CD4-positive, alpha-beta T cell treated with Interleukin-17A for 4 hours (primary cell): ENCODE measurements around the gene ZNF534.
"Not testable (repeated sequence)": the region's sequence is repeated elsewhere in the genome, so short reads cannot be mapped to it uniquely, and the experiment has no call there.

ENCODE experiments used
- DNase-seq: peaks from one replicate; pipeline ENCODE4 v3.0.0-alpha.2; 2020; ENCODE audit warnings: mixed read lengths

ZNF534 gene

GRCh38 chr19:52428937-52429336 is at the start of gene ZNF534:
Gene ZNF534, plus strand, starts transcription at chr19:52429148. Its CDS starts 2,327 bp downstream, at chr19:52431475.
- DNase-seq: no peak

GRCh38 chr19:52391135-52391534 is 37.8 kb upstream of the ZNF534 start:
- no peak for DNase-seq

GRCh38 chr19:52397310-52398080 is 31.5 kb upstream of the ZNF534 start, which contains the start of gene ZNF528:
Gene ZNF528, plus strand, starts transcription at chr19:52397849. Its CDS starts 4,165 bp downstream, at chr19:52402014.
- peak; percentile 95 for DNase-seq

GRCh38 chr19:52398081-52398441 is 30.9 kb upstream of the ZNF534 start:
- no peak for DNase-seq

- no peak for DNase-seq
These were observed 18.7 kb upstream of the ZNF534 start for GRCh38 chr19:52410276-52410675.

GRCh38 chr19:52415711-52416110 is 13.2 kb upstream of the ZNF534 start:
- no peak for DNase-seq

- DNase-seq: no peak
These were observed 13.2 kb downstream of the ZNF534 start for GRCh38 chr19:52442179-52442578.

GRCh38 chr19:52444506-52444905 is 15.6 kb downstream of the ZNF534 start:
- DNase-seq: no peak

- DNase-seq: no peak
These were observed 22.3 kb downstream of the ZNF534 start for GRCh38 chr19:52451241-52451640.

- DNase-seq: peak; percentile 71
These were observed 24.6 kb downstream of the ZNF534 start, which contains the start of gene ZNF578 for GRCh38 chr19:52453324-52454094. Gene ZNF578, plus strand, starts transcription at chr19:52453553. Its CDS starts 48,293 bp downstream, at chr19:52501846.

GRCh38 chr19:52464798-52465470 is 36.0 kb downstream of the ZNF534 start:
- DNase-seq: no peak

GRCh38 chr19:52473655-52474350 is 44.9 kb downstream of the ZNF534 start:
- no peak for DNase-seq

- no peak for DNase-seq
These were observed 45.6 kb downstream of the ZNF534 start for GRCh38 chr19:52474351-52475127.

- DNase-seq: not testable (repeated sequence)
These were observed 55.3 kb downstream of the ZNF534 start for GRCh38 chr19:52484111-52484743.

- DNase-seq: not testable (repeated sequence)
These were observed 56.1 kb downstream of the ZNF534 start for GRCh38 chr19:52485064-52485463.

GRCh38 chr19:52485561-52486240 is 56.8 kb downstream of the ZNF534 start:
- DNase-seq: not testable (repeated sequence)

GRCh38 chr19:52492201-52492993 is 63.4 kb downstream of the ZNF534 start:
- peak; percentile 10 for DNase-seq

- no peak for DNase-seq
These were observed 64.1 kb downstream of the ZNF534 start for GRCh38 chr19:52492994-52493470.

GRCh38 chr19:52494518-52494917 is 65.6 kb downstream of the ZNF534 start:
- no peak for DNase-seq

- DNase-seq: no peak
These were observed 69.6 kb downstream of the ZNF534 start for GRCh38 chr19:52498571-52498970.
